HG03432 (cell line): ENCODE results near the gene ELP4.

ENCODE experiments used
- ATAC-seq: cut with Tn5 transposase; IDR thresholded peaks from one replicate; pipeline ENCODE4 v1.9.1; 2021; ENCODE audit warnings: mild to moderate bottlenecking, moderate library complexity; ENCODE audit not compliant: unreplicated experiment

Gene ELP4

DNA sequence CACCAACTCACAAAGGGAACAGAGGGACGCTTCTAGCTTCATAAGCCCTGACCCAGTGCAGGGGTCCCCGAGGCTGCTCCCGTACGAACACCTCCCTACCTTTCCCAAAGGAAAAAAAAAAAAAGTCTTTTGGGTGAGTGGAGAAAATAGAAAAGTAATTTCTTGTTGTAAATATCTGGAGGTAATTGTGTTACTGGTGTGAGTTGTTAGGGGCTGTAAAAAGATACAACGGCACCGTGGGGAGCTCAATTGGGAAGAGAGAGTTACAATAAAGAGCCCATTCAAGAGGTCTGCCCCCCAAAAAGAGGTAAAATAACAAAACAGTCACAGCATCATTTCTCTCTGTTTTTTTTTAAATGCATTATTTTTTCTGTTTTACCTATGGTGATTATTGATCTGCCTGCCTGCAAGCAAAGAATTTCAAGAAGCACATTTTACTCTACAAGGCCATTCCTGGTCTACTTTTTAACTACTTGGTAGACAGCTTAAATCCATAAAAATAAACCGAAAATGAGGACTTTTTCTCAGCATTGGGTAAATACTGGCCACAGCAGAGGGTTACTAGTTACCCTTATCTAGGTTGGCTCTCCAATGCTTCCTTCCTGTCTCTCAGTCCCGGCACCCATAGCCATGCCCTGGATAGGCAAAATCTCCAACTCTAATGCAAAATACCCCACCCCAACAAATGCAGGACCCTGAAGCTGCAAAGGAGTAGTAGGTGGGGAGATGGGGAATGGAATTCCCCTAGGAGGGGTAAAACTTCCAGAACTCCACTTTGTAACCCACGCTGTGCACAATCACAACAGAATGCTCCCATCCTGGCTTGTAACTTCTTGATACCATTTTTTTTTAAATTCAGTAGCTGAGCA lies 298.5 kb downstream of the ELP4 start:
- ATAC-seq, result no peak

DNA sequence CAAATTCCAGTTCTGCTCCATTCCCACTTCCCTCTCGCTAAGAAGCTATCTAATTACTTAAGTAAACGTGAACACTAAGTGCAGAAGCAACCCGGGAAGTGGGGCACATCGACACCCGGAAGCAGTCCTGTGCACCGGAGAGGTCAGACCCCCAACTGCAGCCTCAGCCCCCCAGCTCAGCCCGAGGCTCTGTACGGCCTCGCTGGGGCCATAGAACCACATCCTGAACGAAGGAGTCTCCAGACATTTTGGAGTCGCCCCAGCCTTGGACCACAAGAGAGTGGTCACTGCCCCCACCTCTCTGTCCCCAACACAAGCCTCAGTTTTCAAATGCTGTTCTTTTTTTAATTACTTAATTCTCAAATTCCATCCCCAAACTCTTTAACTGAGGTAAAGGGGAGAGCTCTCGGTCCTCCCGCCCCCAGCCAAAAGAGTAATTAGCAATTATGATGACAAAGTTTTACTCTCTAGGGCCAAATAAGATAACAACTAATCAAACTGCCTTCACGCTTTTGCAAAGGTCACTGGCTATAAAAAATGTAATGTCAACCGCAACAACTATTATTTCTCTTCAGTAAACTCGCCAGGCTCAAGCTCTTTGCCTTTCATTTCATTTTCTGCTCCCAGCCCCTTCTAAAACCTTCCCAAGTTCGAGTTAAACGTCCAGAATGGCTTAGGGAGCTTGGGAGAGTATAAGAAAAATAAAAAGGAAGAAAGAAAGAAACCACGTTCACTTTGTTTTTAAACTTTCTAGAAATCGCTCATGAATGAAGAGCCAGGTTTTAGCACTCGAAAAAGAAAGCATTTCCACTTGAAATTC lies 299.4 kb downstream of the ELP4 start:
- ATAC-seq, result no peak

DNA sequence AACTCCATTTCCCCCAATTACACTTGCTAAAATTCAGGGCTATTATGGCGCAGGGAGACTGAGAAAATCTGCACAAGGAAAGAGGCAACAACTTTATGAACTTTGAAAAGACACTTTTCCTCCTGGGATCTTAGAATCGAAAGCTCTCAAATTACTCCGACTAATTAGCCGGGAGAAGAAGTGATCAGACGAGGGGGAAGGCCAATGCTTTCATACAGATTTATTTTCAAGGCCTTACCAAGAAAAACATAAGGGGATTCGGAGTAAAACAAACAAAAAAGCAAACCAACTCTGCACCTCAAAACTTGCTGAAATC lies 299.9 kb downstream of the ELP4 start:
- no peak for ATAC-seq

DNA sequence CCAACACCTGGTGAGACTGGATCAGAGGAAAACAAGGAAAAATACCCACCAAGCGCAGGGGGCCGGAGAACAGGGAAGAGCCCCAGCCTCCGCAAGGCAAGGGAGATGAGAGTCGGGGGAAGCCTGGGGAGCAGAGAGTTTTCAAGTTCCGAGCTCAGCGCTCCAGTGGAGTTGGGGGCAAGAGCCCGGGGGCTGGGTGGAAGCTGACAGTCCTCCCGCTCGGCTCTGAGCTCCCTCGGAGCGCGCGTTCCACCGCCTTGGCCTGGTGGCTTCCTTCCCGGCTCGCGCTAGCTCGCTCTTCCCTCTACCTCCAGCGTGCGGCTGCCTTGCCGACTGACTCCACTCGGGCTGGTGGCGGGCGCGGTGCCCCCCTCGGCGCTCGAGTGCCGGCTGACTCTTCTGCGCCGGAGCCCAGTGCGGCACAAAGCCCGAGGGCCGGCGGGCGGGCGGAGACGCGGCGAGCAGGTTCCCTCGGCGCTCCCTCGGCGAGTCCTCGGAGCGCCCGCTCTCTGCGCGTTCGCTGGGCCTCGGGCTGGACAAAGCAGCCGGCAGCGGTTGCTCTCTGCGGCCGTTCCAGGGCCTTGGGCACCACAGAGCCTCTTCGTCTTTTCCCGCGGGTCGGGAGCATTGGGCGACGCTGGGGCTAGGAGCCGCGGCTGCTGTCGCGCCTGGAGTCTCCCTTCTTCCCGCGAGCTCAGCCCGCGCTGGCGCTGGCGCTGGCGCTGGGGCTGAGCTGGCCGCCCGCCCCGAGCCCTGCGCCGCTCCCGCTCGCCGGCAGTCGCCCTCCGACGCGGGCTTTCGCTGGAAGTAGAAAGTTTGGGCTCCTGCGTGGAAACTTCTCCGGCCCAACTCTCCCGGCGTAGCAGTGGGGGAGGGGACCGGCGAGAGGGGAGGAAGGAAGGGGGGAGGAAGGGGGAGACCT lies 300.6 kb downstream of the ELP4 start:
- ATAC-seq, result no peak

DNA sequence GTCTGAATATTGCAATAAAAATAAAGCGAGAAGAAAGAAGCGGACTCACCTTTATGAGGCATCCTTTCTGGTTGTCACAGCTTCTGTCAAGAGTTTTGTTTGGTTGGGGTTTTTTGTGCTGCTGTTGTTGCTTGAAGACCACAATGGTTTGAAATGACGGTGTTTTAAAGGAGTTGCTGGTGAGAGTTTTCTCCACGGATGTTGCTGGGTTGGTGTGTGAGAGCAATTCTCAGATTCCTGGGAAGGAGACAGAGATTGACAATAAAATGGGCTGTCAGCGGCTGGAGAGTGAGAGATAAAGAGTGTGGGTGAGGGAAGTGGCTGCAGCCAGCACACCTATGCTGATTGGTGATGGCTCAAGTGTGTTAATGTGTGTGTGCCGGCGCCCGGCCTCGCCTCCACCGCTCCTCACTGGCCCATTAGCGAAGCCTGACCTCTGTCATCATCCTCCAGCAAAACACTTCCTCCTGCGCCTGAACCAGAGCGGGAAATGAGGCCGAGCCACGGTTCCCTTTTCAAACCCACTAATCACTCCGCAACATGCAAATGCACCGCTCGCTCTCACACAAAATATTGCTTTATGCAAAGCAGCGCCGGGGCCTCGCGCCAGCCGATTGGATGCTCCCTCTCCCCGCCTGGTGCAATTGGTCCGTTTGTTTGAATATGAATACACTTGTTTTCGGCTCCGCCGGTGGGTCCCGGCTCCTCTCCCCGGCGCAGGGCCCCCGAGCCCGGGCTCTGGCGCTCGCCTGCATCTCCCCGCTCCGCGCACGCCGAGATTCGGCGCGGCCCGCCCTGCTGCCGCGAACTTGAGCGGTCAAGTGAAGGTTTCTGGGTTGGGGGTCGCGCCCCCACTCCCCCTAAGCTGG lies 301.4 kb downstream of the ELP4 start, which contains the start of gene PAX6:
Gene PAX6, minus strand, starts transcription at position 544 of the 869 bp plus-strand sequence. CDS start 4,911 bp downstream, outside the sequence.
- ATAC-seq, result peak; percentile 66

DNA sequence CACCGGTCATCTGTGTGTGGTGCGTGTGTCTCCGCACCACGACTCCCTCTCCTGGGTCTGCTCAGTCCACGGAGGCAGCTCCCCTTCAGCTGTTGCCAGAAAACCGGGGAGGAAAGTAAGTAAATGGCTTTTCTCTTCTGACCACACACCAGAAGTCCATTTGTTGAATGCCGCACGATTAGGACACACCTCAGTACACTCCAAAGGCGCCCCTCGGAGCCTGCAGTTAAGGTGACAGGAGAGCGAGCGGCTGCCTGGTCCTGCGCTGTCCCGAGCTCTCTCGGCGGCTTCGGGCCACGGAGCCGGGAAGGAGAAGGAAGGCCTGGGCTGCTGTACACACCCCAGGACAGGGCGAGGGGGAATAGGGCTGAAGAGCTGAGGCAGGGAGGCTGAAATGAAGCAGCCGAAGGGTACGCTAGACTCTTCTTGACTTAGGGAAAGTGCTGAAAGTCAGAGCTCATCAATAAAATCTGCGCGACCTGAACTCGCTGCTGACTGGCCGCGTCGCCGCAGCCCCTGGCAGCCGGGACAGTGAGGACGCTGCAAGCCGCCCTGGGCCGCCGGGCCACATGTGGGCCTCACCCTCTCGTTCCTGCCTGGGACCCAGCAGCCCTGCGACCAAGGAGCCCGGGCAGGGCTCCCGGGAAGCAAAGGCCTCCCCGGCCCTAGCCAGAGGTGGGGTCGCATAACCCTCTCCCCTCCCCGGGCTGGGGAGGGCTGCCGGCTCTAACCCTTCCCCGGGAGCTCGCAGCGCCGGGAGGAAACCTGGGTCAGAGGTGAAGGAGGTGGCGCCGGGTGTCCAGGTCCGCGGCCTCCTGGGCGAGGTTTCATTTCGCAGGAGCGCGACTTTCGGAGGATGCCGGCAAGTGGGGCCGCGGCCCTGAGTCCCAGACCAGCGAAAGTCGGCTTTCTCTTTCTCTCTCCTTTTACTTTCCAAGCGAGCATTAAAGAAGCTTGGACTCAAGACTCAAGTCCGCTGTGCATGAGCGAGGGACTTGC lies 303.1 kb downstream of the ELP4 start:
- ATAC-seq, result no peak

DNA sequence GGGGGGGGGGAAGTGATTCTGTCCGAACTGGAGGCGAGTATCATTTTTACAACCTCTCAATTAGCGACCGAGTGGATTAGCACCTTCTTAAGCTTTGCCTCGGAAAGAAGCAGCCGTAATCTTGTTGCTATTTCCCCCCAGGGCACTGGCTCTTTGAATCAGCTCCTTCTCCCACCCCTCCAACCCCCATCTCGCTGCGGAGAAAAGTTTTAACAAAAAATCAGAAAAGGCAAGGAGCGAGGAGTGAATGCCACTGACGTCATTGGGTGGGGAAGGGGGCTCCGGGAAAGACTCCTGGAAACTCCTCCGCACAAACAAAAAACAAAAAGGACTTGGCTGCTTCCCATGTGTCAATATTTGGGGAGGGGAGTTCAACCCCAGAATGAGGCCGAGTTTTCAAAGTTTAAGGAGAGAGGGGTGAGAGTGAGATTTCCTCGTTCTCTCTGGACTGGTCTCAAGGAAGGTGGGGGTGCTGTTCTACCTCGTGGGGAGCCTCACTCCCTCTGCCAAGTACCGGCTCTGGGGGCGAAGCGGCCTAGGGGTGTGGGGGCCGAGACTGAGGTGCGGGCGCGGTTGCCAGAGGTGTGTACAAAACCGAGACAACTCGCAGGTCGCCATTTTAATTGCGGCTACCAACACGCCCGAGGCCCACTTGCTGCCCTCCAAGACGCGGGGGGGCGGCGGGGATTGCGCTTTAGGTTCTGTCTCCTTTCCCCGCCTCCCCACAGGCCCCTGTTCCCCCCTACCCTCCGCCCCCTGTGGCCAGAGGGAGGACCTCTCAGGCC lies 304.0 kb downstream of the ELP4 start:
- no peak for ATAC-seq

DNA sequence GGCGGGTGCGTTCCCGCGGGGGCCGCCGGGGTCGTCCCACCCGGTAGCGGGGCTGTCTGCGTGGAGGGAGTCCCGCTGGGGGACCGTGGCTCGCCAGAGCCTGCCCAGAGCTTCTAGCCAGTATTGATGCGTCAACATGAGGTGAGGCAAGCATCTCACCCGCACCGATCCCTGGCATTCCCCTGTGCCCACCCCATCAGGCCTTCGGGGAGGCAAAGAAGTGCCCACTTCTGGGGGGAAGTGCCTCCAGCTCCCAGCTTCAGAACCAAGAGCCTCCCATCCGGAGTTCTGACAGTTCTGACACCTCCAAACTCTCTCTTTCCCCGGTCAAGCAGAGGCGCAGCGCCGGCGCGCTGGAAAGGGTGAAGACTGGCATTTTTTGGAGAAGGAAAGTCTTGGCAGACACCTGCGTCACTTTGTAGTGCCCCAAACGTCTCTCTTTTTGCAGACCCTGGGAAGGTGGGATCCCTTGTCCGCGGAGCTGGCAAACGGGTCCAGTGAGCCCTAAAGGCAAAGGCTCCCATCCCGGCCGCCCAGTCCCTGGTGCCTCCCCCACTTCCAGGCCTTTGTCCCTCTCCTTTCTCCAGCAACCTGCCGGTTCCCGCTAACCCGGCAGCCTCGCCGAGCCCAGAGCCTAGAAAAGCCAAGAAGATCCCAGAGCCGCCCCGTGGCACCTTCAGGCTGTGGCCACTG lies 304.8 kb downstream of the ELP4 start:
- no peak for ATAC-seq

DNA sequence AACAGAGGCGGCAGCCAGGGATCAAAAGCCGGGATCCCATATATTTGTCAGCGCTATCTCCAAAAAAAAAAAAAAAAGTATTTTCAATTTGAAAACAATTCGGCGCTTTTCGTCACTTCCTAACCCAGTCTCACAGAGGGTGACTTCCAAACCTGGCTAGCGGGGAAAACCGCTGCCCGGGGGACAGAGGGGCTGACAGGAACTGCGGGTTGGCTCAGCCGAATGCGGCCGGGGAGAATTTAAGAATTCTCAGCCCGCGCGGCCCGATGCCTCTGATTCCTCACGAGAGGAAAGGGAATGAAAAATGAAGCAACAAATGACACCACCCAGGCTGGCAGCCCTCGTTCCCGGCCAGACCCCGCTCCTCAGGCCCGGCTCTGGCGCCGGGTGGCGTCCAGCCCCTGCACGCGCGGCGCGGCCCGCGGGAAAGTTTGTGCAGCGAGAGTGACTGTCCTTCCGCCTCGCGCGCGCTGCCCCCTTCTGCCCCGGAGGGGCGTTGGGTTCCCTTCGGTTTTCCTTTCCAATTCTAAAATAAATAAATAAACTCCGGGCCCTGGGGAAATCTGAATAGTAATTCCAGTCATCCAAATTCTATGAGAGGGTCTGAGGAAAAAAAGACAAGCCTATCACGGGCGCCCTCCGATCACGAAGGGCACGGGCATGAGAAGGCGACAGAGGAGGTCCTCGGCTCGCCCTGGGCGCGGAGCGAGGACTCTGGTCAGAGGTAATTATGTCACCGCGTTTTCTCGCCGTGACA lies 306.3 kb downstream of the ELP4 start:
- no peak for ATAC-seq

DNA sequence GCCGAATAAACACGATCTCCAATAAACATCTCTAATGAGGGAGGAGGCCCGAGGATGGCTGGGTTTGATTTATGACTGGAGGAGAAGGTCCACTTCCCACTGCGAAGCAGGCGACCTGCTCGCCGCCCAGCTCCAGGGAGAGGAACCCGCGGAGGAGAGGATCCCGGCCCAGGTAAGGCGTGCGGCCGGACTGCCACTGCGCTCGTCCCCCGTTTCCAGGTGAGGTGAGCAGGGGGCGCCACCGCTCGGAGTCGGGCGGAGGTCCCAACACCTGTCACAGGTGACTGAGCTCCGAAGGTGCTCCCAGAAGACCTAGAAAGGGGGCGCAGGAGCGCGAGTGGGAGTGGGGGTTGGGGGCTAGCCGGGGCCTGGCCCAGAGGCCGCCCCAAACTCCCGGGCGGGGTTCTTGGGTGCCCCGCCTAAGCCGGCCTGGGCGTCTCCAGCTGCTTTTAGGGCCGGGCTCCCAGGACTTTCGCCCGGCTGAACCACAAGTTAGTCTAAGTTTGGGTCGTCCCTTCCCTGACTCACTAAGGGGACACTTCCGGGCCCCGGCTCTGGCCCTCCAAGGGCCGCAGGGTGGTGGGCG lies 307.0 kb downstream of the ELP4 start:
- no peak for ATAC-seq

DNA sequence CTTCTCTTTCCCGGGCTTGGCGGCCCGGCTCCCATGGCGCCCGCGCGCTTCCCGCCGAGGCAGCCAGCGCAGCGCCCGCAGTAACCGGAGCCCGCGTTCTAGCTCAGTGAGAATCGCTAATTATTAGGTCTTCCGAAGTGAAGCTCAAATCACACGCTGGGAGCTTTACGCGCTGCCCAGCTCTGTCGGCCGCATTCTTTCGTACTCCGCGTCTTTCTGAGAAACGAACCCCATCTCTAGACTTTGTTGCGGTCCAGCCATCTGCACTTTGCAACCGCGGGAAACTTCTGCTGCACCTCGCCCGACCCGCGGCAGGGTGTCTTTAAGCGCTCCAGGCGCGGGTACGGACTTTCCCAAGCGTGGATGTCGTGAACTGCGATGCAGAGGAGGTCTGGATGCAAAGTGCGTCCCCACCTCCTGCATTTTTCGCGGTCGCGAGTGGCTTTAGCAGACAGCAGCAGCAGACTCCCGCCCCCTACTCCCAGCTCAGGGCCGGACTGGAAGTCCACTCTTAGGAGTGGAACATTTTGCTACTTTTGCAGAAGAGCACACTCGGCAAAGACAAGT lies 307.6 kb downstream of the ELP4 start:
- ATAC-seq, result no peak

DNA sequence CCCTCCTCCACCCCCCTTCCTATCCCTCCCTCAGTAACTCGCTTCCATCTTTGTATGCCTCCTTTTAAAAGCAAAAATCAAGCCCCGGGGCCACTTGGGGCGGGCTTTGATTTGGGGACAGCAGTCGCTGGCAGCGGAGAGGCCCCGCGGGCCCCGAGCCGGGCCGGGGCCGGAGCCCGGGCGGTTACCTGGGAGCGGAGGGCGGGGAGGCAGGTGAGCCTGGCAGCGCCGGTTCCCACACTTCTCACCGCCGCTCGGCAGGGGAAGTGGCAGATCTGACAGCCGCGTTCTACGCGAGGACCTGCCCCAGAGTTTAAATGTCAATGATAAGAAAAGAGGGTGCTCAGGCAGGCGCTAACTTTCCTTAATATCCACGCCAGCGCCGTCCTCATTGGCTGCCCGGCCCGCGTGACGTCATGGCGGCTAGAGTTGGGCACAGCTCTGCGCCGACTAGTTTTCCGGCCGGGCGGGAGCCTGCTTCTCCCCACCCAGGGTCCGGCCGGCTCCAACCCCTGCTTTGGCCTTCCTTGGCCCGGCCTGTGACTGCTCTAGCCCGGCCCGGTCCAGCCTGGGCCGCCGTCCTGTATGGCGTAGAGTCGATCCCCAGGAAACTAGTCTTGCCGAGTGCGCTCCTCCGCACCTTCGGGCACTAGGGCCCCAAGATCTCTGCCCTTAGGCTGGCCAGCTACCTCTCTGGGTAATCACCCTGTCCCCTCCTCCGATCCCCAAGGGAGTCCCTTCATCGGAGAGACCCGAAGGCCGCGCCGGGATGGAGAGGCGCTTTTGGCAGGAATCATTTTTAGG lies 308.3 kb downstream of the ELP4 start:
- ATAC-seq, result no peak

DNA sequence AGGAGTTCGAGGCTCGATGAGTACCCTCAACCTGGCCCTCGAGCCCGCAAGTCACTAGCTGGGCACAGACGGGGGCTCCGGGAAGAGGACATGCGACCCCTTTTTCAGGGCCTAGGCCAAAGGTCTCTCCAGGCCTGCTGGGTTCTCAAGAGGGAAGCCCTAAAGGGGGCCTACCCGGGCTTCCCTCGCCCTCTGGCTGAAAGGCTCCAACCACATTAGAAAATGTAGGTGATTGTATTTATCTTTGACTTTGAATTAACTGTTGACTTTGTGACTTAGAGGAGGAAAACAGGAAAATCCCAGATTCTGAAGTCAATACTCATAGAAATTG lies 308.8 kb downstream of the ELP4 start:
- no peak for ATAC-seq

DNA sequence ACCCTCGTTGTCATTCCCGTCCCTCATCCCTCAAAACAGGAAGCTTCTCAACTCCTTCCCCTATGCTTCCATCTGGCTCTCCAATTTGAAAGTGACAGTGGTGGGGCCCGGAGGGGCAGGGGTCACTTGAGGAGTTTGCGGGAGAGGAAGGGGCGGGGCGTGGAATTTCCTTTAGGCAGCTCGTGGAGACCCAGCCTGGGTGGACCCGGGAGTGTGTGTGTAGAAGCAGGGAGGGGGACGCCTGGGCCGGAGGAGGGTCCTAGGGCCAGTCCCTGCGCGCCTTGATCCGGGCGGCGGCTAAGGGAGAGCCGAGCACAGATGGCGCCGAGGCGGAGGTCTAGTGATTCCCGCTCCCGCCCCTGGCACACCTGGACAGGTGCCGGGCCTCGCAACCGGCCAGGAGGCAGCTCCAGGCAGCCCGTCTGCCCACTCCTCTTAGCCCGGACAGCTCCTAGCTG lies 309.3 kb downstream of the ELP4 start:
- ATAC-seq, result no peak
